ENCODE data around the gene HOMER2.

DNA sequence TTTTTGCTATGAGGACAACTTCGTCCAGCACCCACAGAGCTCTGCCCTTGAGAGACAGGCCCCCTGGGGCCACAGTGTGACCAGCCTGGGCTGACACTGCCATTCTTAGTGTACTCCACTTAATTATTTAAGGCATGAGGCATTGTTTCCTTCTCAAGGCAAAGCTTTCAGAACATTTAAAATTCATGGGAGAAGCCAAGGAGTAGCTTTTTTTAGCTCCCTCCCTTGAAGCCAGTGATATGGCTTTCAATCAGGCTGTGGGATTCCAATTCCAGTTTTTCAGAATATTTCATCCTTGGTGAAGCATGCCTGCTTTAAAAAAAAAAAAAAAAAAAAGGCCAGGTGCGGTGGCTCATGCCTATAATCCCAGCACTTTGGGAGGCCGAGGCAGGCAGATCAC is 21.3 kb downstream of the HOMER2 start:
- TF ChIP-seq, protein P1, sequence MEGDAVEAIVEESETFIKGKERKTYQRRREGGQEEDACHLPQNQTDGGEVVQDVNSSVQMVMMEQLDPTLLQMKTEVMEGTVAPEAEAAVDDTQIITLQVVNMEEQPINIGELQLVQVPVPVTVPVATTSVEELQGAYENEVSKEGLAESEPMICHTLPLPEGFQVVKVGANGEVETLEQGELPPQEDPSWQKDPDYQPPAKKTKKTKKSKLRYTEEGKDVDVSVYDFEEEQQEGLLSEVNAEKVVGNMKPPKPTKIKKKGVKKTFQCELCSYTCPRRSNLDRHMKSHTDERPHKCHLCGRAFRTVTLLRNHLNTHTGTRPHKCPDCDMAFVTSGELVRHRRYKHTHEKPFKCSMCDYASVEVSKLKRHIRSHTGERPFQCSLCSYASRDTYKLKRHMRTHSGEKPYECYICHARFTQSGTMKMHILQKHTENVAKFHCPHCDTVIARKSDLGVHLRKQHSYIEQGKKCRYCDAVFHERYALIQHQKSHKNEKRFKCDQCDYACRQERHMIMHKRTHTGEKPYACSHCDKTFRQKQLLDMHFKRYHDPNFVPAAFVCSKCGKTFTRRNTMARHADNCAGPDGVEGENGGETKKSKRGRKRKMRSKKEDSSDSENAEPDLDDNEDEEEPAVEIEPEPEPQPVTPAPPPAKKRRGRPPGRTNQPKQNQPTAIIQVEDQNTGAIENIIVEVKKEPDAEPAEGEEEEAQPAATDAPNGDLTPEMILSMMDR (IDR thresholded peaks at IDR 0.05): no peak
- TF ChIP-seq POLR2A (IDR thresholded peaks at IDR 0.05): no peak
- no peak for TF ChIP-seq POLR2AphosphoS5 (IDR thresholded peaks at IDR 0.05; ENCODE audit: insufficient read depth in 1 of 2, low read depth in 1 of 2)

Data from vagina (tissue), 2 donors.